GM19023 (cell line): ENCODE results near the gene GLB1L.
"Not testable (repeated sequence)": the region's sequence is repeated elsewhere in the genome, so short reads cannot be mapped to it uniquely, and the experiment has no call there.

Source experiments
- ATAC-seq: cut with Tn5 transposase; IDR thresholded peaks from one replicate; pipeline ENCODE4 v1.9.1; 2021; ENCODE audit warnings: mild to moderate bottlenecking, moderate library complexity; ENCODE audit not compliant: unreplicated experiment

Gene GLB1L

DNA sequence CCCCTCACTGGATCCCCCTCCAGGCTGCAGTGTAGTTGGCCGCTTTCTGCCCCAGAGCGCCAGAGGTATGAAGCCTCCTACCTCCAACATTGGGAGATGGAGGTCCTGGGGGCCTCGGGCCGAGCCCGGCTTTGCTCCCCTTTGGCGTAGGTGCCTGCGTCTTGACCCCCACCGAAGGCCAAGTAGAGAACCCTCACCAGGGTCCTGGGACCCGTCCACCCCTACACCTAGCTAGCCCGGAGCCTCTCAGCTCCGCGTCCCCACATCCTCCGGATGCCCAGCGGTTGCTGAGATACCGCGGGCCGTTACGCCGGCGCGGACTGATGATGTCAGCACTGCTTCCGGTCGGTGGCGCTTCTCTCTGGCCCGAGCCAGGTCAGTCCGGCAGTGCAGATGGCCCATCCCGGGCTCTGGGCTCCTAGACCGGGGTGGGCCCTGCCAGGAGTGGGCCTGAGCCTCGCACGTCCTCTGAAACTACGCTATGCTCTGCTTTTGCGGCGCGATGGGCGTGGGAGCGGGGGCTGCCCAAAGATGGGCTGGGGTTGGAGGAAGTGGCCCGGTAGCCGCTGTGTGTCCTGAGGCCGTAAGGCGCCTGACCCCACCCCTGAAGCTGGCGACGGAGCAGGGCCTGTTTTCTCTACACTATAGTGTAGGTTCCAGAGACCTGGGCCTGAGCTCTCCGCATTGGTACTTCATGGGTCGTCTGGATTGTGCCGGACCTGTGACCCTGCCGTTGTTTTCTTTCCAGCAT lies at the start of gene GLB1L, which contains the start of gene STK16:
Gene GLB1L, minus strand, starts transcription at position 297 of the 751 bp plus-strand sequence. CDS start 1,871 bp downstream, outside the sequence.
Gene STK16, plus strand, starts transcription at position 332 of the 751 bp plus-strand sequence. CDS start 521 bp downstream, outside the sequence.
- peak; percentile 73 for ATAC-seq

DNA sequence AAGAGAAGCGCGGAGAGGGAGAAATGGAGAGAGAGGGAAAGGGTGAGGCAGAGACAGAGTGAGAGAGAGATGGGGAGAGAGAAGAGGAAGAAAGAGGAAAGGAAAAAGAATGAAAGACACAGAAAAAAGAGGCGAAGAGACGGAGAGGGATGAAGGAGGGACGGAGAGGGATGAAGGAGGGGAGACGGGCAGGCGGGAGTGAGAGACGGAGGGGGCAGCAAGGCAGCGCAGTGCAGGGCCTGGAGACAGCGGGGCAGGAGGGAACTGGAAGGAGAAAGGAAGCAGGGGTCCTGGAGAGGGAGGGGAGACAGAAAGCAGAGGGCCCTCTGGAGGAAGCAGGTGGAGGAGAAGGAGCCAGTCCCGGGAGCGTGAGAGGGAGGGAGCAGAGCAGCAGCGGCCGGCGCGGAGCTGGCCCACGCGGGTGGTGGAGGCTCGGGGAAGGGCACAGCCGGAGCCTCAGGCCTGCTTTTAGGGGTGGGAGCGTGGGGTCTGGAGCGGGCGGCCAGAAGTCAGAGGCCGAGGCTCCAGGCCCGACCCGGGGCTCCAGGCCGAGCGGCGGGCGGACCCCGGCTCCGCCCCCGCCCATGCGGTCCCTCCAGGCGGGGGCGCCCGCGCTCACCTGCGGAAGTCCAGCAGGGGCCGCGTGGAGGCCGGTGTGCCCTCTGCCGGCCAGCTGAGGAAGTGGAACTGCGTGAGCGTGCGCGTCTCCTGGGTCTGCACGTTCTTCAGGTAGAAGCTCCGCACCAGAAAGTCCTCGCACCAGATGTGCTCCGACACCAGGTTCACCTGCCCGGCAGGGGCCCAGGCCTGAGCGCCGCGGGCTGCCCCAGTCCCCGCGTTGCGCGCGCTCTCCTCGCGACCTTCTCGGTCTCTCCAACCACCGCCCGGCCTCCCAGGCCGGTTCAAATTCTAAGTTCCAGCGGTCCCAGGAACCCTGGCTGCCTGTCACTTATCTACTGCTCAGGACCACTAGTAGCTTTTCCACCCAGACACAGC lies 49.4 kb upstream of the GLB1L start:
- peak; percentile 85 for ATAC-seq

DNA sequence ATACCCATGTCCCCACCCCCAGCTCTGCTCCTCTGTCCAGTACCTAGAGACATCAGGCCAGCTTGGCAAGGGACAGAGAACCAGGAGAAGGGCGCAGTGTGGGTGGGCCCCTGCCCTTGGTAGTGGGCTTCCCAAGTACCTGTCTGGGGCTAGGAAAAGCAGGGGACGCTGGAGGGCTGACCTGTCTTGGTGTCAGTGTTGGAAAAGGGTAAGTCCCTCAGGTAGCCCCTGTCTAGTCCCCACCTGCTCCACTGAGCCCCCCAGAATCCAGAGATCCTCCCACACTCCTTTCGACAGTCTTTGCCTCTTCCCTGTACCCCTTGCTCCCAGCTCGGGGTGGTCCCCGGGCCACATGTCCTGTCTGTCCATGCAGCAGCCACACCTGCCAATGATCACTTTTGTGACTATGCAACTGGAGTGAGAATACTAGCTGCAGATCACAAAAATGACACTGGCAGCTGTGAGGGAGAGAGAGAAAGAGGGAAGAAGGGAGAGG lies 48.5 kb upstream of the GLB1L start:
- ATAC-seq = no peak

DNA sequence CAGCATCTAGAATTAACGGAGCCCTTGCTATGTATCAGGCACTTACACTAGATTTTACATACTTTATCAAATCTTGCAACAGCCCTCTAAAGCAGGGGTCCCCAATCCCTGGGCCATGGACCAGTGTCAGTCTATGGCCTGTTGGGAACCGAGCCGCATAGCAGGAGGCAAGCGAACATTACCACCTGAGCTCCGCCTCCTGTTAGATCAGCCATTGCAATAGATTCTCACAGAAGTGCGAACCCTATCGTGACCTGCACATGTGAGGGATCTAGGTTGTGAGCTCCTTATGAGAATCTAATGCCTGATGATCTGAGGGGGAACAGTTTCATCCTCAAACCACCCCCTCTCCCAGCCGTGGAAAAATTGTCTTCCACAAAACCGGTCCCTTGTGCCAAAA lies 47.4 kb upstream of the GLB1L start:
- ATAC-seq = no peak

DNA sequence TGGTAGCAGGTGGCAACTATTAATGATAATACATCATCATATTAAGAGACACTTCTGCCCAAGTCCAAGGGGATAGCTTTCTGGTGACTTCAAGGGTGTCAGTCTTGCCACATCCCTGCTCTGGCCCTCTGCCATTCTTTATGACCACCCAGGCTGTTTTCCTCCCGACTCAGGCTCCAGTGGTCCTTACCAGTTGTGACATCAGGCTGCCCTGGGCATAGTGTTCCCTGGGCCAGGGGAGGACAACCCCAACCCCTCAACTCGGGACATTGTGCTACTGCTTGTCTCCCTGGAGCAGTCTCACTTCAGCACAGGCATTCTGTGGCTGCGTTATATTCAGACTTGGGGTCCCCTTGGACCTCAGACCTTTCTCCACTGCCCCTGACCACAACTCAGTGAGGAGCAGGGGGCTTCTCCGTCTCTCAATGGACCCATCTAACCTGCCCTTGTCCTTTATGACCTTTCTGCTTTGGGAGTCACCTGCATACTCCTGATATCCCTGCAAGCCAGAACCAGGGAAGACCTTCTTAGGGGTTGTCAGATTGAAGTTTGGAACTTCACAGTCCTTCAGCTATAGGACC lies 46.8 kb upstream of the GLB1L start:
- ATAC-seq = no peak

DNA sequence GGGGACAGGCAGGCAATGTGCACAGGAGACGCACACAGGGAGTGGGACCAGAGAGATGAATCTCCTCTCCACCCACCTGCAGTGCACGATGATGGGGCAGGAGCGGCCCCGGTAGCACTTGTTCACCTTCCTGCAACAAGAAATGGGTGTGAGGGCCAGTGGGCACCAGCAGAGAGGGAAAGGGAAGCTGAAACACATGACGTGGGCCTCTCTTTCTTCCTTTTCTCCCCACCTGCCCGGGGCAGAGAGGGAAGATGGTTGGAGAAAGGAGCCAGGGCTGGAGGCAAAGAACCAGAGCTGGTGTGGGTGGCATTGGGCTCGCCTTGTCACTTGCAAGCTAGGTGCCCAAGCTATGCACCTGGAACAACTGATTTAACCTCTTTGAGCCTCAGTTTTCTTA lies 46.1 kb upstream of the GLB1L start:
- no peak for ATAC-seq

DNA sequence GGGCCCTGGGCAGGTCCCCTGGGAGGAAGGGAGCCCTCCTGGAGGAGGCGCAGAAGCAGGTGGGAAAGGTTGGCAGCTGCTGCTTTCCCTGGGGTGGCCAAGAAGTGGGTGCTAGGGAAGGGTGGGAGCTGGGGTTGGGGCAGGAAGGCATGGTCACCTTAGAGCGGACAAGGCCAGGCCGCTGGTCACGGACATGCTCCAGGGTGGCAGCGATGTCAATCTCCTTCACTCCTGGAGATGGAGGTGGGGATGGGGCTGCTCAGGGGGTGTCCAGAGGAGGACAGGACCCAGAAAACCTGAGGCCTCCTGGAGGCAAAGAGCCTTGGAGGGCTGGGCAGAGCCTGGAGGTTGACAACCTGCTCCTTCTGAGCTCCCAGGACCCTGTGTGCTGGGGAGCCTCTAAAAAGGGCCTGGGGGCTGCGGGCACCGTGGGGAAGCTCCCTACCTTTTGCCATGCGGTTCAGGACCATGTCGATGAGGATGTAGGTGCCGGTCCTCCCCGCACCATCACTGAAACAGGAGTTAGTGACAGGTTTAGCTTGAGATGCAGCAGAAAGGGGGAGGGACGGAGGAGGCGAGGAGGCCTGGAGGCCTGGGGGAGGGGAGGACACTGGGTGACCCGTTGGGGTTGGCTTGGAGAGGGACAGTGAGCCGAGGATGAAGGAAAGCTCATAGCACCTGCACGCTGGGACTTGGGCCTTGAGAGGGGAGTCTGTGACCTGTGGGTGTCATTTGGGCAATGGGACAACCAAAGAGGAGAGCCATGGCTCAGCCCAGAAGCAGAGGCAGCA lies 45.3 kb upstream of the GLB1L start:
- ATAC-seq = no peak

DNA sequence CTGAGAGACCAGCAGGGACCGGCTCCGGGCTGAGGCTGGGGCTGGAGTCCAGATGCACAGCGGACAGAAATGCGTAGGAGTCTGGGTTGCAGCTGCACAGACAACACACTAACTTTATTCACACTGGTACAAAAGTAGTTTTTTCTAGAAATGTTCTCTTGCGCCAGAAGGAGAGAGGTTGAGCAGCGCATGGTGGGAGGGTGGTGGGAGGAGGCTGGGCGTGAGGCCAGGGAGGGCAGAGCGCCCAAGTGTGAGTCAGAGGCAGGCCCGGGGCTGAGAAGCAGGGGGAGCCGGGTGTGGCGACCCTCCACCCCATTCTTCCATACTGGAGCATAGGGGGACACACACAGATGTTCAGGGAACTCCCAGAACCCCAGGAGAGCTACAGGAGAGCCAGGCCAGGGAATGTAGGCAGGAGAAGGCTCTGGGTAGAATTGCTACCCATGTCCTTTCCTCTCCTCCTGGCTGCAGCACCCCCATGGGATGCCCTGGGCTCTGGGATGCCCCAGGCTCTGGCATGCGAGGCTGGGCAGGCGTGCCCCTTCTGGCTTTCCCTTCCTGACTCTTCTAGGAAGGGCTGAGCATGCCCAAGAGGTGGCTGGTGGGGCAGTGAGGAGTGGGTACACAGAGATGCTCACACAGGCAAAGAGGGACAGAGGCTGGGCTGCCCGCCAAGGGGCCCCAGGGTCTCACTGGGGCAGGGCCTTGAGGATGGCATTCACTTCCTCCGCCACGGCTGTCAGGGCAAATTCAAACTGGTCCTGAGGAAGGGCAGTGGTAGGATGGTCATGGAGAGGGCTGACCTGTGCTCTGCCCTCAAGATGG lies 44.5 kb upstream of the GLB1L start:
- no peak for ATAC-seq

DNA sequence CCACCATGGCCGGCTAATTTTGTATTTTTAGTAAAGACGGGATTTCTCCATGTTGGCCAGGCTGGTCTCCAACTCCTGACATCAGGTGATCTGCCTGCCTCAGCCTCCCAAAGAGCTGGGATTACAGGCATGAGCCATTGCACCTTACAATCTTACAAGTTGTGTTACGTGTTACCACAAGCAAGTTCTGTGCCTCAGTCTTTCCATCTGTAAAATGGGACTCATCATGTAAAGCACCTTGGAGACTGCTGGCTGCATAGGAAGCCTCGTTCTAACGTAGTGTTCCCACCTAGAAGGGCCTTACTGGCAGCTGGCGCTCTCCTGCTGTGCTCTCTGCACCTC lies 43.9 kb upstream of the GLB1L start:
- ATAC-seq = no peak

DNA sequence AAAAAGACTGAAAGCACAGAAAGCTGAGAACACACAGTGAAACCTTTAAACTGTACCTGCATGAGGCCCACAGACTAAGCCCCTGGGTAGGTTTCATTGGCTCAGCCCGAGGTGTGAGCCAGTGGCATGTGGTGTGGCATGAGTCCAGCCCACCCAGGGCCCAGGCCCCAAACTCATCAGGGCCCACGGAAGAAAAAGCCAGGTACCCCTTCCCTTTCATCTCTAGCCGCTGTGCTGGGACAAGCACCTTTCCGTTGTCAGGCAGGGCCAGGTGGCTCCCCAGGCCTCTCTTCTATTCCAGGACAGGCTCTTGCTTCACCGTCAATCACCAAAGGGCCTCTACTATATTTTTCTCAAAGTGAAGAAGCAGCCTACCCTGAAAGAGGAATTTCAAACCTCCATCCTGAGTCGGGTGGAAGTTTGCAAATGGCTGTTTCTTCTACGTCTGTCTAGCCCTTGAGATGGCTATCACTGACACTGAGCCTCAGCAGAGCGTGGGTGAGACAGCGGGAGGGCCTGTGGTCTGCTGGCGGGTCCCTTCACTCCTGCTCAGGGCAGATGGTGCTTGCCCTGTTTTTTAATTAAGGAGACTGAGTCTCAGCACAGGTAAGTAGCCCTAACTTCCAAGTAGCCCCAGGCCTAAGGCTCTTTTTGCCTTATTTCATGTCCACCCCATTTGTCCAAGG lies 42.5 kb upstream of the GLB1L start:
- no peak for ATAC-seq

DNA sequence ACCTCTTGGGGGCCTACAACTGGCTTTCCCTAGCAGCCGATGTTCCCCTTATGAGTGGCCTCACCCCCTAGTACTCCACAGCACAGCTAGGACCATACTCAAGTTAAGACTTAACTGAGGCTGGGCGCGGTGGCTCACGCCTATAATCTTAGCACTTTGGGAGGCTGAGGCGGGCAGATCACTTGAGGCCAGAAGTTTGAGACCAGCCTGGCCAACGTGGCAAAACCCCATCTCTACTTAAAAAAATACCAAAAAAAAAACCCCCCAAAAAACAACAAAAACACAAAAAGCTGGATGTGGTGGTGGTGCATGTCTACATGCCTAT lies 41.8 kb upstream of the GLB1L start:
- not testable (repeated sequence) for ATAC-seq

DNA sequence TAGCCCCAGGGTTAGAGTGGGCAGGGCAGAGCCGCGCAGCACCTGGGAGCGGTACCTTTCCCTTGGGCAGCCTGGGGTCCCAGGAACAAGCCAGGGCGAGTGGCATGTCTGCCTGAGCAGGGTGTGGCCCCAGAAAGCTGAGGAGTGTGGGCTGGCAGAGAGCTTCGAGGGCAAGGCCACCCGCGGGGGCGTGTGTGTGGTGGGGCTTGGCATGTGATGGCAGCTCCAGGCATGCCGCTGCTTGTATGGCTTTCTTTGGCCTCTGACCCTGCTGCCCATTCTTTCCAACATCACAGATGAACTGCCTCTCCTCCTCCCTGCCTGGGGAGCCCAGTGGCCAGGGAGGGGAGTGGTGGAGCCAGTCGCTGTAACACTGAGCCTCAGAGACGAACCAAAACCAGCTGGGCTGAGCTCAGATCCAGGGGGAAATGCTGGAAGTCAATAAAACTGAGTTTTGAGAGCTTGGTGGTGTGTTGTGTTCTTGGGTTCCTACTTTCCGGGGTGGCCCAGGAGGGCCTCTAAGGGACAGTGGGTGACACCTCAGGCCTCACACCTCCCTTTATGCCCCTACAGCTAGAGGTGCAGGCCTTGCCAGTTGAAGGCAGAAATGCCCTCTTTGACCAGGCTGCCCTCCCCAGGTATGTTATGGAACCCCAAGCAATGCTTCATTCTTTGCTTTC lies 41.3 kb upstream of the GLB1L start:
- ATAC-seq = no peak

DNA sequence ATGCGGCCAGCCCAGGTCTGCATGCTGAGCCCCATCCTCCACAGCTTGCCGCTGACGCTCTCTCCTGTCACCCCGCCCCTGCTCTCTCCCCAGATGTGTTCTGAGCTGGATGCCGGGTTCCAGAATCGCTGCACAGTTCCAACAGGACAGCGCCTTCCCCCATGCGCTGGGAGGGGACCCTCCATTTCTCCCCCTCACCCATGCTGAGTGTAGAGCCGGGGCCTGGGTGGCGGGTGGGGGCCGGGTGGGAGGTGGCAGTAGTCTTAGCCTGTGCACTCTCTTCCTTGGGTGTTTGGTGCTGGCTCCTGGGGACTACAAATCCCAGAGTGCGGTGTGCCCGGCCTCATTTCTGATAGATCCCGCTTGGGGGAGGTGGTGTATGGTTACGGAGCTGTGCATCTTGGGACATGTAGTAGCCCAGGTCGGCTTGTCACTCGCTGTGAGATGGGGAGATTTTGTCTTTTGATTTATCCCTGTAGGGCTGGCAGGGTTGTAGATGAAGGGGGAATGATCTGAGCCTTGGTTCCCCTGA lies 40.7 kb upstream of the GLB1L start:
- ATAC-seq = no peak

DNA sequence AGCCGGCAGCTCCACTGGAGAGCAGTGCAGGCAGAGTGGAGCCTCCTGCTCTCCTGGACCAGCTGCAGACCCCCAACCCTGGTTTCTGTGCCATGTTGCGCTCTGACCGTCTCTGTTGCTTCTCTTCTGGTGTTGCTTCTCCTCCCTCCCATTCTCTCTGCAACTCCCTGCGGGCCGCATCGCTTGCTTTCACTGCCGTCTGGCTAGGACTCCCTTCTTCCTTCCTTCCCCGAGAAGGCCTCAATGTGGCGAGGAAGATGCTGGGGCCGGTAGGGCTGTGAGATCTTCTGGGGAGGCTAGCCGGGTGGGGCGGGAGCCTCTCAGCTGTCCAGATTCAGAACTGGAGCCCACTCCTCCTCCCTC lies 40.1 kb upstream of the GLB1L start:
- ATAC-seq = no peak

DNA sequence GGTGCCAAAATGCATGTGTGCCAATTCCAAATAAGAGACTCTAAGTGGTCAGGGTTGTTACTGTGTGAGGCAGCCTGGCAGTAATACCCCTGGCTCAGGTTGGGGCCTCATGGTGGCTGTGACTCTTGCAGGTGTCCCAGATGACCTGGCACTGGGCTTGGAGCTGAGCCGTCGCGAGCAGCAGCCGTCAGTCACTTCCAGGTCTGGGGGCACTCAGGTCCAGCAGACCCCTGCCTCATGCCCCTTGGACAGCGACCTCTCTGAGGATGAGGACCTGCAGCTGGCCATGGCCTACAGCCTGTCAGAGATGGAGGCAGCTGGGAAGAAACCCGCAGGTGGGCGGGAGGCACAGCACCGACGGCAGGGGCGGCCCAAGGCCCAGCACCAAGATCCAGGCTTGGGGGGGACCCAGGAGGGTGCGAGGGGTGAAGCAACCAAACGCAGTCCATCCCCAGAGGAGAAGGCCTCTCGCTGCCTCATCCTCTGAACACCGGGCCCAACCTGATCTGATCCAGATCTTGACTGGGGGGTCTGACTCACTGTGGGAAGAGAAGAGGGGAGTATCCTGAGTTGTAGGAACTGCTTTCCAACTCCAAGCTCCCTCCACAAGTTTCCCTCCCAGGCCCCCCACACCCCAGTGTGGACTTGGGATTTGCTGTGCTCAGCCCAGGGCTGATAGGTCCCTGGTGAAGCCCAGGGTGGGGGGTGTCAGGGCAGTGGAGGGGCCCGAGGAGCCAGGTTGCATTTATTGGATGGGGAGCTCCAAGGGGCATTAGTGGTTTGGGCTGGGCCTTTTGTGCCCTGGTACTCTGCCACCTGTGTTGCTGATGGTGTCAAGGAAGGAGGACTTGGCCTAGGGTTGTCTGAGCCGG lies 39.5 kb upstream of the GLB1L start:
- ATAC-seq = no peak

DNA sequence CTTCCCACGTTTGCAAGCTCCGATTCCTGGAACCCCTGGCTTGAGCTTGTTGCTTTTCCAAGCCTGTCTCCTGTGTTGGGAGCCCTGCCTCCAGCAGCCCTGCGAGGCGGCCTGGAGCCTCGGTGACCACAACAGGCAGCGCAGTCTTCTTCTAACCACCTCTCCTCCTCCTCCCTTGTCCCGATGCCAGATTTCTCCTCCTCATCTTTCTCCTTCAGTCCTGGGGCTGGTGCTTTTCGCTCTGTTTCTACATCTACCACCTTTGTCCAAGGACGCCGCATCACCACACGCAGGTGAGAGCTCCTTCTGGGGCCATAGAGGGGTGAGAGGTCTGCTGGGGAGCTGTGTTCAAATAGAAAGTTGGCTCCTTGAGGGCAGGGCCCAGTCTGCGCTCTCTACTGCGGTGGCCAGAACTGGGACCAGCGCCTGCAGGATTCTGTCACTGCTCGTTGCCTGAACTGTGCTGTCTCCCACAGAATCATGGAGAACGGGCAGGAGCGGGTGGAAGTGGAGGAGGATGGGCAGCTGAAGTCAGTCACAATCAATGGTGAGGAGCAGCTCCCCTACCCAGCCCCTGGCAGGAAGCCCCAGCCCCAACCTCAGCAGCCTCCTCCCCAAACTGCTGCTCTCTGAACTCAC lies 37.8 kb upstream of the GLB1L start:
- ATAC-seq = no peak

DNA sequence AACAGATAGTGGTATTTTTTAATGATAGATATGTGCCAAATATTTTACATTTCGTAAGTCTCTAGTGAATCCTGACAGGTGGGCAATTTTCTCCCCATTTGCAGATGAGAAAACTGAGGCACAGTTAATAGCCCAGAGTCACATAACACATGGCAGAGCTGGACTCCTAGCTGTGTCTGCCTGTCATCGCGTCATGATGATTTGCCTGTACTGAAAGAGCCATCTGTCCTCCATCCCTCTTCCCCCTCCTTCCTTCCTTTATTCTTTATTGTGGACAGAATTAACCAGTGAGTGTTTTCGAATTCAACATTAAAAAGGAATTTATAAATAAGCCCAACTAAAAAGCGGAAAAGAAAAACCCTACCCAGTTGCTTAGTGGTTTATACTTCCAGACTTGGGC lies 37.1 kb upstream of the GLB1L start:
- ATAC-seq = no peak
